ENCODE data around the gene FBXO42. TPM values are rescaled to one million over a fixed set of nuclear protein-coding genes. Genes with fewer than 3 reads are reported as not detected.

The FBXO42 gene
- total RNA-seq, 4 donors from 2014 or later: 22.0 to 52.6 (median 35.3) TPM

DNA sequence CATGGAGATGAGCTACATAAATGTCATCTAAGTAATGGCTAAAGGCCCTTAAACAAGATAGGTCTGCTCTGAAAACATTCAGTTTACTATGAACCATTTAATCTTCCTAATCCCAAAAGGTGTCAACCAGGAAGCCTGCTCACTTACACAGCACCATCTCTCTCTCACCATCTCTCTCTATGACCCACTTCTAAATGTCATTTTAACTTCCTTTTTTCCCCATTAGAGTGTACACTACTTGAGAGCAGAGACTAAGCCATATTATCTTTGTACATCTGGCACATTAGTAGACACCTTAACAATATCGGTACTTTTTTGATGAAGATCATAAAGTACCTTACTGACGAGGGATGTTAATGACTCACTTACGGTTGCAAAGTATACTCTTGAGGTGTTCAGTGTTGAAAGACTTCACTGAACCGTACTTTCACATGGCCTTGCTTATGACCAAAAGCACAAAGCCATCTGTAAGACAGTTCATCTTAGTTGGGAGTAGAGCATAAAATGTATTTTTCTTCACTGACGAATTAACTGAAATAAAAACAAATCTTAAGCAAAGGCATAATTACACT lies 25.4 kb downstream of the FBXO42 start:
- Histone ChIP-seq H3K36me3 (peaks cover 0 to 8% (median 3%) of the 10 kb centered on the region in 4 donors), H3K27ac (replicated peaks in 1 of 4) (no peak overlapping the region), H3K9me3 (no peaks in the 10 kb centered on the region), H3K4me1 (peaks cover 10 to 47% (median 30%) of the 10 kb centered on the region in 4 donors), H3K27me3 (no peaks in the 10 kb centered on the region), H3K4me3 (no peak overlapping the region)
- 87% methylated on average over 5 of the region's 5 CpGs for WGBS
- TF ChIP-seq, protein P1, sequence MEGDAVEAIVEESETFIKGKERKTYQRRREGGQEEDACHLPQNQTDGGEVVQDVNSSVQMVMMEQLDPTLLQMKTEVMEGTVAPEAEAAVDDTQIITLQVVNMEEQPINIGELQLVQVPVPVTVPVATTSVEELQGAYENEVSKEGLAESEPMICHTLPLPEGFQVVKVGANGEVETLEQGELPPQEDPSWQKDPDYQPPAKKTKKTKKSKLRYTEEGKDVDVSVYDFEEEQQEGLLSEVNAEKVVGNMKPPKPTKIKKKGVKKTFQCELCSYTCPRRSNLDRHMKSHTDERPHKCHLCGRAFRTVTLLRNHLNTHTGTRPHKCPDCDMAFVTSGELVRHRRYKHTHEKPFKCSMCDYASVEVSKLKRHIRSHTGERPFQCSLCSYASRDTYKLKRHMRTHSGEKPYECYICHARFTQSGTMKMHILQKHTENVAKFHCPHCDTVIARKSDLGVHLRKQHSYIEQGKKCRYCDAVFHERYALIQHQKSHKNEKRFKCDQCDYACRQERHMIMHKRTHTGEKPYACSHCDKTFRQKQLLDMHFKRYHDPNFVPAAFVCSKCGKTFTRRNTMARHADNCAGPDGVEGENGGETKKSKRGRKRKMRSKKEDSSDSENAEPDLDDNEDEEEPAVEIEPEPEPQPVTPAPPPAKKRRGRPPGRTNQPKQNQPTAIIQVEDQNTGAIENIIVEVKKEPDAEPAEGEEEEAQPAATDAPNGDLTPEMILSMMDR (IDR thresholded peaks at IDR 0.05): no peak
- TF ChIP-seq POLR2A (IDR thresholded peaks at IDR 0.05; ENCODE audit: low read depth): no peak
- no peak for TF ChIP-seq POLR2AphosphoS5 (IDR thresholded peaks at IDR 0.05)
- DNase-seq (ENCODE audit: extremely low spot score): no peak
- intact Hi-C loops (cut with DNase I): no loop called here

- peaks cover 24 to 63% (median 51%) of the 10 kb centered on the region in 4 donors for H3K4me1 ChIP-seq
- H3K36me3 ChIP-seq: peaks cover 0 to 8% (median 3%) of the 10 kb centered on the region in 4 donors
- 83% methylated on average over 6 of the region's 6 CpGs for WGBS
- DNase-seq (ENCODE audit: extremely low spot score): no peak
- H3K4me3 ChIP-seq: no peak overlapping the region
- peak overlapping the region in 3 of 4 donors; percentile 26 to 47 (median 43) for H3K27ac ChIP-seq (replicated peaks in 1 of 4)
- intact Hi-C loops (cut with DNase I): no loop called here
- TF ChIP-seq, protein P1 (IDR thresholded peaks at IDR 0.05): no peak
- TF ChIP-seq POLR2AphosphoS5 (IDR thresholded peaks at IDR 0.05): peak in 1 of 2 donors; percentile 7
- no peaks in the 10 kb centered on the region for H3K9me3 ChIP-seq
- H3K27me3 ChIP-seq: no peaks in the 10 kb centered on the region
Observed at GRCh38 chr1:16324456-16324890, 27.8 kb downstream of the FBXO42 start.

- Histone ChIP-seq H3K9me3 (no peaks in the 10 kb centered on the region), H3K27me3 (no peaks in the 10 kb centered on the region), H3K4me1 (peaks cover 40 to 84% (median 76%) of the 10 kb centered on the region in 4 donors), H3K4me3 (no peak overlapping the region), H3K27ac (replicated peaks in 1 of 4) (no peak overlapping the region), H3K36me3 (peaks cover 0 to 8% (median 3%) of the 10 kb centered on the region in 4 donors)
- TF ChIP-seq POLR2A (IDR thresholded peaks at IDR 0.05; ENCODE audit: low read depth) (no peak), POLR2AphosphoS5 (IDR thresholded peaks at IDR 0.05) (no peak), EP300 (IDR thresholded peaks at IDR 0.05) (no peak)
- TF ChIP-seq, protein P1 (IDR thresholded peaks at IDR 0.05): no peak
- intact Hi-C loops (cut with DNase I): no loop called here
- DNase-seq (ENCODE audit: extremely low spot score): no peak
- 81% methylated on average over 4 of the region's 4 CpGs for whole genome bisulfite sequencing
Observed at GRCh38 chr1:16321176-16321867, 31.0 kb downstream of the FBXO42 start.

- WGBS: 53% methylated on average over 3 of the region's 3 CpGs
- DNase-seq (ENCODE audit: extremely low spot score): peak; percentile 92
- Histone ChIP-seq H3K9me3 (no peaks in the 10 kb centered on the region), H3K36me3 (peaks cover 6 to 19% (median 15%) of the 10 kb centered on the region in 4 donors), H3K27me3 (no peaks in the 10 kb centered on the region), H3K4me1 (peaks cover 41 to 87% (median 70%) of the 10 kb centered on the region in 4 donors), H3K27ac (replicated peaks in 1 of 4) (no peak overlapping the region), H3K4me3 (no peak overlapping the region)
- no peak for TF ChIP-seq EP300 (IDR thresholded peaks at IDR 0.05)
- TF ChIP-seq, protein P1 (IDR thresholded peaks at IDR 0.05): no peak
- TF ChIP-seq POLR2A (IDR thresholded peaks at IDR 0.05; ENCODE audit: low read depth): no peak
- TF ChIP-seq POLR2AphosphoS5 (IDR thresholded peaks at IDR 0.05): no peak
- intact Hi-C loops (cut with DNase I): no loop called here
Observed at GRCh38 chr1:16318555-16318954, 33.7 kb downstream of the FBXO42 start.

Data from esophagus muscularis mucosa (tissue), 4 donors.